Activated T-cell treated with anti-CD3 and anti-CD28 coated beads, Interleukin-2, amount 50 U/mL, for 1 hour (primary cell): ENCODE measurements around the gene ASAP3.

Experiments
- DNase-seq: peaks from one replicate; pipeline ENCODE4 v3.0.0-alpha.2; 2020

Gene ASAP3

DNA sequence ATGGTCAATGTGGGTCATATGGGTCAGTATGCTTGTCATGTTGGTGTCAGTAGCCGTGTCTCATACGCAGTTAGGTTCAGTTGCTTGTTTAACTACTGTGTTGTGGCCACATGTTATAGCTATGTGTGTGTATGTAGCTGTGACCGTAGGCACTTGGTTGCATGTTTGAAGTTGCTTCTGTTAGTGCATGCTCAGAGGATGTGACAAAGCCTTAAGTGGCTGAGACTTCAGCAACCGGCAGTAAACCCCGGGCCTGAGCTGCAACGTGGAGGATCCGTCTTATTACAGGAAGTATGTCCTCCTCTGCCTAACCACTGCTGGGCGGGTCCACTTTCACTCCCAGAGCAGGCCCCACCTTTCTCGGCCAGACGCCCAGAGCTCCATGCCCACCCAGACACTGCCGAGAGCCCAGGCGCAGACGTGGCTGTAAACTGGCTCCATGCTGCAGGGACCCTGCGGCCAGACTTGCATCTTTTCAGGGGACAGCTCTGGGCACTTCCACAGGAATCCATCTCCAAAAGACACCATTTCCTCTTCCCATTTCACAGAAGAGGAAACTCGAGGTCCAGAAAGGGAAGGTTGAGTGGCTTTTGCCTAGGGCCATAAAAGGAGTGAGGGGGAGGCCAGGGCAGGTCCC, 61.6 kb downstream of the ASAP3 start:
- peak; percentile 43 for DNase-seq

DNA sequence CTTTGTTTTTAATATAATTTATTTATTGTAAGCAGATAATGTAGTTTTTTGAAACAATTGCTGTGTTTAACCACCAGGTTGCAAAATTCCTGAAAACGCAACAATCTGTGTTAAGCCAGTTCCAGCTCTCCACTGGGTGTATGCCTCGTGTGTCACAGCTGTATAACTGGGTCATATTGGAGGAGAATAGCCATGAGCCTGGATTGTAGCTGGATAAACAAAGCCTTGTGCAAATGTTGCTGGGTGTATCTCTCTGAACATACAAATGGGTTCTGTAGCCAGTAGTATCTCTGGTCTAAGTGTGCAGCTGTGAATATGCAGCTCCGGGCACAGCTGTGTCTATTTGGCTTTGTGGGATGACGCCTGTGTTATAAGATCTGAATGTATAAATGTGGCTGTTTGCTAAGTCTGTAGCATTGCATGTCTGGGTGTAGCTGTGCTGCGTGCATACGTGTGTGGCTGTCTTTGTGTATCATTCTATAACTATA, 62.2 kb downstream of the ASAP3 start:
- DNase-seq, result no peak

DNA sequence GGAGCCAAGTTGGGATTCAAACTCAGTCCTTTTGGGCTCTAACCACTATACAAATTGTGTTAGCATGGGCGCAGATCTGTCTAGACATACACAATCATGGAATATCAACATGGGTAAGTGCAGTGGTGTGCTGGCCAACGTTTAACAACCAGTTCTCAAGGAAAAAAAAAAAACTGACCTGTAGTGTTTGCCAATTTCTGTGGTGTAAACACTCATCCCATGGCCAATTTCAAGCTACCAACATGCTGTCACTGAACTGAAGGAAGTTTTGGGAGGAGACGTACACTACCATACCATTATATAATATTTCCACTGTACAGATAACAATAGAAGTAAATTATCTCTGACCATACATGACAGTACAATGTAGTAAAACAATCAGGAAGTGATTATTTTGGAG, 62.6 kb downstream of the ASAP3 start:
- no peak for DNase-seq

DNA sequence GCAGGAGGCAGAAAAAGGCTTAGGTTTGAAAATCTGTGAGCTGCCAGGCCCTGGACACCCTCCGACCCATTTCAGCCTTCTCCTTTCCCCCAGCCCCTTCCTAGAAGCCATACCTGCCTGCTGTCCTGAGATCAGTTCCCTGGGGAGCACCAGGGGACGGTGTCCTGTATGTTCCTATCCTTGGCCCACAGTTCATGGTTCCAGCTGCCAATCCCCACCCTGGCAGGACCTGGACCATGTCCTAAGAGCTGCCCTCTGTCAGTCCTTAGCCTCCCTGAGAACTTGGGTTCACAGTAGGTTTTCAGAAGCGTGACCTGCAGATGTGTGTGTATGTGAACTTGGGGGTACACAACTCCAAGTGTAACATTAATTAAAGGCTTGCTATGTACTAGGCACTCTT, 63.2 kb downstream of the ASAP3 start:
- no peak for DNase-seq

DNA sequence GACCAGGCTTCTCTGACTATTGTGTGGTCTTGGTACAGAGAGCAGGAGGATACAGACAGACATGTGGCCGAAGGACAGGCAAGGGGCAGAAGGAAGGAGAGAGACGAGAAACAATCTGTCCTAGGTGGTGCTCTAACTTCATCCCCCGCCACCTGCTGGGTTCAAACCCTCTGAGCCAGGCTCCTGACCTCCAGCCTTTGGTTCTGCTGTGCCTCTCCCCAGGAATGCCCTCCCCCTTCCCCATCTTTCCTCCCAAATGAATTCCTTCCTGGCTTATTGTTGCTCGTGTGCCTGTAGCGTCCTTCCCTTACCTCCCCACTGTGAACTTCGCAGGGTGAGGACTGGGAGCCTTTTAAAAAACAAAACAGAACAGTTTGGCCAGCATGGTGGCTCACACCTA, 64.8 kb downstream of the ASAP3 start:
- DNase-seq, result no peak

DNA sequence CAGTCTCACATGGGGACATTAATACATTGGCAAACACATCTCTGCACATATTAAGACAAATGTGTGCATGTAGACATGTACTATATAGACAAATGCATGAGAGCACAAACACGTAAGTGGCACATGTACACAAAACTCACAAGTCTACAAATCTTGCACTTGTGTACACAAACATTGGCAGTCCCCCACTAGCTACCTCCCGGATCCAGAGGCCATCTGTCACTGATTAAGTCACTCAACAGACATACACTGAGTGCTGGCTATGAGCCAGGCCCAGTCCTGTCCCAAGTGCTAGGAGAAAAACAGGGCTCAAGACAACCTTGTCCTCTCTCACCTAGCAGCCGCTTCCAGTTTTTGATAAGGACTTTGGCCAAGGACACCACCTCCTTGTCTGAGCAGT, 66.4 kb downstream of the ASAP3 start:
- DNase-seq, result no peak

DNA sequence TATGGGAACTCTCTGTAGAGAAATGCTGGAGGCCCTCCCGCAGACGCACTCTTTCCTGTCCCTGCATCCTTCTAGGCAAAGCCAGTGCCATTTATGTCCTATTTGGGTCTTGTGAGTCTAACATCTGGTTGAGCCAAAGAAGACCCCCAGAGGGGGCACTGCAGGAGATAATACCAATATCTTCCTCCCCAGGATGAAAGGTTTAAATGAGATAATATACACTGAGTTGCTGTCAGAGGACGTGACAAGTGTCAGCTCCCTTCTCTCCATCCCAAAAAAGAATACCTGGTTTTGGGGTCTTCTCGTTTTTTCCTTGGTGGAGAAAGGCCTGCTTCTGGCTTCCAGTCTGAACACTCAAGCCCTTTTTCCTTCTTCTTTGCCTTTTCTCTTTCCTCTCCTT, 67.0 kb downstream of the ASAP3 start:
- no peak for DNase-seq

DNA sequence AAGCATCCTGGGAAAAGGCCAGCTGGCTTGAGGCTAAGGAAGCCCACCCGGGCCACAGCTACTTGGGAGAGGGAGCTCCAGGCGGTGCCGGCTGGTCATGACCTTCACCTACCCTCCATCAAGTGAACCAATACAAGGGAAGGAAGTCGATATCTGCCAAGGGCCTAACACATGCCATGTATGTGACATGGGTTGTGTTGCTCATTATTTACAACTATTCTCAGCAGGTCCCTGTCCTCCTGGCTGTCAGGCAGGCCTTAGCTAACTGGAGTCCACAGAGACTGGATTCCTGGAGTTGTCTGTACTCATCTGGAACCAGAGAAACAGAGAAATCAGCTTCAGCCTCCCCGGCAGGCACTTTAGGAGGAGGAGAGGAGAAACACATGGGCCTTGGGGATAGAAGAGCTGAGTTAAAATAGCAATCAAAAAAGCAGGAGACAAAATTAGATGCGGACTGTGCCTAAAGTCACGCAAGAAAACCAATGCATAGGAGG, 75.1 kb downstream of the ASAP3 start:
- DNase-seq, result no peak

DNA sequence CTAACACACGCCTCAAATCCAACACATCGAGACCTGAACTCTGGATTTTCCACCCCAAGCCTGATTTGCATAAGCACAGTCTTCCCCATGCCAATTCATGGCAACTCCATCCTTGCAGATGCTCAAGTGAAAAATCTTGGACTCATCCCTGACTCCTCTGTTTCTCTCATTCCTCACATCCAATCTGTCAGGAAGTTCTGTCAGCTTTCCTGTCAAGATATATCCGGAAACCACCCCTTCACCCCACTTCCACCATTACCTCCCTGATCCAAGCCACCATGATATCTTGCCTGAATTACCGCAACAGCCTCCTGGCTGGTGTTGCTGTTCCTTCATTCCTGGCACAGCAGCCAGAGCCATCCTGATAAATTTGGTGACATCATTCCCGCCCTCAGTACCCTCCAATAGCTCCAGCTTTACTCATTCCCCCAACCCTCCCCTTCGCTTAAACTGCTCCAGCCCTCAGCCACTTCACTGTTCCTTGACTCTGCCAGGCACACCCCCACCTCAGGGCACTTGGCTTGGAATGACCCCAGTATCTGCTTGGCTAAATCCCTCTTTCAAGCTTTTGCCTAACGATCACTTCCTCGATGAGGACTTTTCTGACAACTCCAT, 76.9 kb downstream of the ASAP3 start:
- no peak for DNase-seq

DNA sequence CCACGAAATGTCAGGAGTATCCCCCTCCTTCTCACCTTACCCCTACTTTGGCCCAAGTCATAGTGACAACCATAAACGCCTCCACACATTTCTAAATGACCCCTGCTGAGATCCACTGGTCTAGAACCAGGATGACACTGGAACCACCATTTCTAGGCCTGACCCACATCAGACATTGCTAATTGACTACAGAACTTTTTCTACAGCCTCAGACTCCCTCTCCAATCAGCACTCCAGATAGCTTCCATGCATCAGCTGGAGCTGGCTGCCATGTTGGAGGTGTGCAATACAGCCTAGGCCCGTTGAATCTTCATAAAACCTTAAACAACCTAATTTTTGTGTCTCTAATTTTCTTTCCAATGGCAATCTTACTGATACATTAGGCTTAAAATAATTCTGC, 78.0 kb downstream of the ASAP3 start:
- no peak for DNase-seq

DNA sequence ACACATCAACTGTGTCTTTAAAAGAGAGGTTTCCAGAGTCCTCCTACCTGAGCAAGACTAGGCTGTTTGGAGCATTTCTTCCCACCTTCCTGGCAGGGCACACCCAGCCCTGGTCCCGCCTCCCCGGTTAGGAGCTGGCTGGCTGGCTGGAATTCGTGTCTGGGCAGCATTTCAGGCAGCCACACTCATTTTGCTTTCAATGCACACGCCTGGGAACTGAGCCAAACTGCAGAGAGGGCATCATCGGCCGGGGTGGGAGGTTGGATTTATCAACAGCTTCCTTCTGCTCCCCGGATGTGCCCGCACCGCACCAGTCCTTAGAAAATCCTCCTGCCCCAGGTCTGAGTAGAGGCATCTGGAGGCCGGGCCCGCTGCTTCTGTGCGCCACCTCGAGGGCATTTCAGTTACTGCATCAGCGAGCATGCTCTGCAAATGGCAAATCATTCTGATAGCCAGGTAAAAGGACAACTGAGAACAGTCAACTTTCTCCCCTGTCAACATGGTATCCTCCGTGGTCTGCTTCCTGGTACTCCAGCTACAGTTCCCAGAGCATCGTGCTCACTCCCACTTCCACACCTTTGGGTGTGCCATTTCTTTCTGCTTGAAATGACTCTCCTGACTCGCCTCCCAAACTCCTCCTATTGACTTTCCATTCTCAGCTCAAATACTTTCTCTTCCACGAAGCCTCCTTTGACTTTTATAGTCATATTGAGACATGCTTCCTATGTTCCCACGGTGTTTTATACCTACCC, 80.1 kb downstream of the ASAP3 start:
- peak; percentile 85 for DNase-seq

DNA sequence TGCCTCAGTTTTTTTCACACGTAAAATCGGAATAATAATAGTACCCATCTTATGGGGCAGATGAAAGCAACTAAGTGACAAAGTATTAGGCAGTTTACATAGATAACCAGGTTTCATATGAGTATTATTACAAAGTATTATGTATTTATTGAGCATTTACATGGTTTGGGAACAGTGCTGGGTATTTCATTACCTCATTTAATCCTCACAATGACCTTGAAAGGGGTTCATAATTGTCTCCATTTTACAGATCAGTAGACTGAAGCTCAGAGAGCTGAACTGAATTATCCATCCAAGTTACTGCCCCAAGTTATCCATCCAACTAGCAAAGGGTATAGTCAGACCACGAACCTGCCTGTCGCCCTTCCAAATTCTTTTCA, 80.6 kb downstream of the ASAP3 start:
- no peak for DNase-seq

DNA sequence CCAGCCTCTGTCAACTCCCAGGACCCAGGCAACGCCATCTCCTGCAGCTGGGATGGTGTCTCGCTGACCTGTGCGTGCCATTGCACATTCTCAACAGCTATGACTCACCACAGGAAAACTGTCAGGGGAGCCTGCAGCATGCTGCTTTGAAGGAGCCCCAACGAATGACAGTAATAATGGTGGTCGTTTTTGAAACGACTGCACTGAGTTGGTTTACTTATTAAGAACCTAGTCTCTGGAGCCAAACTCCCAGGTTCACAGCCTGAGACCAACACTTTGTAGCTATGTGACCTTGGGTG, 81.0 kb downstream of the ASAP3 start:
- DNase-seq, result no peak

DNA sequence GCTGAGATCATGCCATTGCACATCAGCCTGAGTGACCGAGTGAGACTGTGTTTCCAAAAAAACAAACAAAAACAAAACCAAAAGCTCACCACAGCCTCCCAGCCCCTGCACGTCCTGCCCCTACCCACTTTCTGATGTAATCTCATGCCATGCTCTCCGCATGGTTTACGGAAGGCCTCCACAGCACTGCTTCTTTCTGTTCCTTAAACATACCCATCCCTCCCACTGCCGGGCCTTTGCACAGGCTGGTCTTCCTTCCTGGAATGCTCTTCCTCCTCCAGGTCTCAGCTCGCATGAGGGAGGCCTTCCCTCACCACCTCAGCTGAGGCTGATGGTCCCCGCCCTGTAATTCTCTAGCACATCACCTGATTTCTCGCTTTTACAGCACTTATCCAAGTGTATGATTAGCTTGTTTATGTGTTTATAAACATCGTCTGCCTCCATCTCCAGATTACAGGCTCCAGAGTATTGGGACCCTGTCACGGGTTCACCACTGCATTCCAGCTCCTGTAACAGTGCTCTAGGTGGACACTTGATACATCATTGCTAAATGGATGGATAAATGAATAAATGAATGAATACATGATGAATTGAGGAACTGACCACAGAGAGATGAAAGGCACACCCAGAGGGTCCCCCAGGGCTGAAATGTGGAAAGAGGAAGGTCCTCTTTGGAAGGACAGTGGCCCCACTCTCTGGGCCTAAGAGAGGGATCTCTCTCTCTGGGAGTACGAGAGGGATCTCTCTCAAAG, 81.5 kb downstream of the ASAP3 start:
- no peak for DNase-seq

DNA sequence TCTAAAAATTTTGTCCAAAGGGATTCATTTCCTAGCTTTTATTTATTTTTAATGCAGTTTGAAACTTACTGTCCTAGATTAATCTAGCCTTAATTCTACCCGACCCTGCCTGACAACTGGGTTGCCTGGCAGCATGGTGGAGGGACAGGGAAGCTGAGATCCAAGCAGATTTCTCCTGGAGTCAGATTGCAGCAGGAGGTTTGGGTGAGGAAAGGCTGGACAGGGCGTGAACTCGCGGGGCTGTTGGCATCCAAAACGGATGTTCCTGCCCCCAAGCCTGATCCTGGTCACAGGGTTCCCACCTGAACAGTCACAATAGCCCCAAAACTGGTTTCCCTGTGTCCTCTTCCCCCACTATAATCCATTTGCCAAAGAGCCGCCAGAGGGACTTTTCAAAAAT, 82.7 kb downstream of the ASAP3 start:
- no peak for DNase-seq

DNA sequence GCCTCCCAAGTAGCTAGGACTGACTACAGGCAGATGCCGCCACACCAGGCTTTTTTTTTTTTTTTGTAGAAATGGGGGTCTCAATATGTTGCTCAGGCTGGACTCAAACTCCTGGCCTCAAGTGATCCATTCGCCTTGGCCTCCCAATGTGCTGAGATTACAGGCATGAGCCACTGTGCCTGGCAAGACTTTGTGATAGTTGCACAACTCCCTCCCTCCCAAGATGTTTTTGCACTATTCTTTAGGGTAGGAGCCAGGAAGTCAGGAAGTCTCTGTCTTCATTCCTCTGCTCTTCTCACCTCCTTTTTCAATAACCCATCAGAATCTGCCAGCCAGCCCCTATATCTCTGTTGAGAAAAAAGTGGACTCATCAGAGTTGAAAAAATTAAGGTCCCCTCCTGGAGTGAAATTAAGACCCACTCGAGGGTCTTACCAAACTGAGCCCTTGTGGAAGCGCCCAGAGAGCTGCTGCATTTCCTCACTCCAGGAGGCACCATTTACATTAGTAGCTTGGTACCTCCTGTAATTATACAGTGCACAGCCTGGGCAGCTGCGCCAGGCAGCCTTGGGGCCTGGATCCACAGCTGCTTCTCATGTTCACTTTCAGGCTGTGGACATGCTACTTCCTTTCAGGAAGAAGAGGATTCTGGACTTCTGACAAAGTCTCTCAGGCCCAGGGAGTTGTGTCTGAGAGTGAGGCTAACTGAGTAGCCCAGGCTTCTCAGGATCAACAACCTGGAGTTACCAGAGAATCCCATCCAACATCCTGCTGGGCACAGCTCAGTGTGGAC, 83.5 kb downstream of the ASAP3 start:
- no peak for DNase-seq

DNA sequence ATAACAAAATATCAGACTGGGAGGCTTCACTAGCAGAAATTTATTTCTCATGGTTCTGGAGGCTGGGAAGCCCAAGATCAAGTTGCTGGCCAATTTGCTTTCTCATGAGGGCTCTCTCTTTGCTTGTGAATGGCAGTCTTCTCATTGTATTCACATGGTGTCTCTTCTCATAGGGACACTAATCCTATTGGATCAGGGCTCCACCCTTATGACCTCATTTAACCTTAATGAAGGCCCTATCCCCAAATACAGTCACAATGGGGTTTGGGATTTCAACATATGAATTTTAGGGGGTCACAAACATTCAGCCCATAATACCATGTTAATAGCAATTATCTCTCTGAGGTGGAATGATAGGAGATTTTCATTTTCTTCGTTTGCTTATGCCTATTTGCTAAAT, 84.8 kb downstream of the ASAP3 start:
- no peak for DNase-seq

DNA sequence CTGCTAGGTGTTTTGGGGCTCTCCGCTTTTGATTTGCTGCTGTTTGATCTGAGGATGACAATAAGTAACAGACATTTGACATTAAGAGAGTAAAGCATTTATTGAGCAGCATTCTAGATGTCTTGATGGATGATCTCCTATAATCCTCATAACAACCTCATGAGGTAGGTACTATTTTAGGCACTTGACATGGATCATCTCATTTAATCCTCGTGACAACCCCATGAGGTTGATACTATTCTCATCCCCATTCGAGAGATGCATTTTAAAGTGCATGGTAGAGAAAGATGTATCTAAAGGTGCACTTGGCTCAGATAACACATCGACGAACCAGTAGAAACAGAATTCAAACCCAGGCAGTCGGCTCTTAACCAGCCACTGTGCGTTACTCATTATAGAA, 86.1 kb downstream of the ASAP3 start:
- no peak for DNase-seq

DNA sequence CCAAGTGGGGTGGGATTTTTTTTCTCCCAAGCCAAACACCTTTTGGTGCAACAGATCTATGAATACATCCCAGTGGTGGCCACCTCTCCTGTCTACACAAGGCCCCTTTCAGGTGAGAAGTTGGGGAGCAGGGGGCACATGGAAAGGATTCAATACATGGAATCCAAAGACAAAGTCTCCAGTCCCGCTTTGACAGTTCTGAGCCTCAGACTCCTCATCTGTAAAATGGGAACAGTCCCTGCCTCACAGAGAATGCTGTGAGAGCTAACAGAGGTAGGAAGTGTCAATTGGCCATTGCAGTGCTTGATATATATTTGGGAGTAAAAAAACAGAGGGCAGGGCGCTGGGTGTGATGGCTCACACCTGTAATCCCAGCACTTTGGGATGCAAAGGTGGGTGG, 87.6 kb downstream of the ASAP3 start:
- DNase-seq, result no peak

DNA sequence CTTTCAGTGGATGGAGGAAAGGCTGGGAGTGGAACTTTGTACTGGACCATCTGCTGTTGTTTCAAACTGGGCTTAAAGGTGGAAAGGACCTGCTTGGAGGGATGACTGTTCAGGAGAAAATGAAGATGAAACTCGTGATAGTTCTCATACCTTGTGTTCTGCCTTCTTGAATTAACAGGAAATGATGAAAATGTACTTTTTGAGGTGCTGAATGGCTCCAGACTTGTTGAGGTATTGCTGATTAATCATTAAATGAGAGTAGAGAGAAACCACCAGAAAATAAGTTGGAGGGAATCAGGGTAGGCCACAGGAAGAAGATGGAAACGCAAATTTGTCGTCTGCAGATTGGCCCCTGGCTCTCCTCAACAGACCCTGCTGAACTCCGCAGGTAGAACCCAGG, 88.1 kb downstream of the ASAP3 start:
- DNase-seq, result no peak

DNA sequence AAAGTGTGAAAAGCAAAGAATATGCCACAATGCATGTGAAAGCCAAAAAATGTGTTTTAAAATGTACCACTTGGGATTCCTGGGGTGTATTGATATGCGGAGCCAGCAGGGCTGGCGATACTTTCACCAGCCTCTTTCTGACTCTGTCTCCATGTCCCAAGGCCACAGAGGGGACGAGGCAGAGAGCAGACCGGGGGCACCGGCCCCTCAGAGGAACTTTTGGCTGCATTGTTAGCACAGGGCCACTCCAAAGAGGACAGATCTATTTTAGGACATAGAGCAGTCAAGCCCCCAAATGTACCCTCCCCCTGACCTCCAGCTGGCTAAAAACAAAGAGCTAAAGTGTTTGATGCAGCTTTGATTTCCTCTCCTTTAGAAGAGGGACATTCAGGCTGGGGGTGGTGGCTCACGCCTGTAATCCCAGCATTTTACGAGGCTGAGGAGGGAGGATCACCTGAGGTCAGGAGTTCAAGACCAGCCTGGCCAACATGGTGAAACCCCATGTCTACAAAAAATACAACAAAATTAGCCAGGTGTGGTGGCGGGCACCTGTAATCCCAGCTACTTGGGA, 88.7 kb downstream of the ASAP3 start:
- DNase-seq, result no peak

DNA sequence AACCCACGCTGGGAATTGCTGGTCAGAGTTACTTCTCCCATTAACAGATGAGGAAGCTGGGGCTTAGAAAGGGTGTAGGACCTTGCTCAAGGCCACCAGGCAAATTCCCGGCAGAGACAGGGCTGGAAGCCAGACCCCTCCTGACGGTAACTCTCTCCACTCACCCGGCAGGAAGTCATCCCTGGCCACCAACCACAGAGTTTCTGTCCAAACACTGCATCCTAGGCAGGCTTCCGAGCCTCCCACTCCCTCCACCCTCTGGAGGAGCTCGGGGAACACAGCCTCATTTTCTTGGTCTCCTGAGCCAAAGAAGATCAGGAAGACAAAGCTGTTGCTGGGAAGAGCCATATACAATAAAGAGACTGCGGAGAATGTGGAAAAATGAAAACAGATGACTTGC, 89.3 kb downstream of the ASAP3 start:
- no peak for DNase-seq

DNA sequence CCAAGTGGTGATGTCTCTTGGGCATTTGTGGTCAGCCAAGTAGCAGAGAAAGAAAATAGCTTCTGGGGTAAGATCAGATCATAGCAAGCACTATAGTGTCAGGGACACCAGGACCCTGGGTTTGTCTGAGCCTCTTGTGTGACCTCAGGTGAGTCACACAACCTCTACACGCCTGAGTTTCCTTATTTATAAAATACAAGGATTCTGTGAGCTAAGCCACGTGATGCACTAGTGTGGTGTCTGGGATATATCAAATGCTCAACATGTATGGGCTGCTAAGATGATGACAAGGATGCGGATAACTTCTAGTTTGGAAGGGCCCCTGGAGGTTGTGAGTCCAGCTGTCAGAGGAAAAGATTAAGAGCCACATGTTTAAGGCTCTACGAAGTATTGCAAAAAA, 89.8 kb downstream of the ASAP3 start:
- no peak for DNase-seq
